Fibroblast of lung (primary cell): ENCODE data around the gene KRT36. TPM values are rescaled to one million over a fixed set of nuclear protein-coding genes. Genes with fewer than 3 reads are reported as not detected.
A peak's percentile ranks its signal among the peaks of the same experiment; 100 is the strongest.

Experiments
- DNase-seq, 2 donors: peaks; one replicate each; pipeline versions ENCODE4 v3.0.0 to v3.0.0-alpha.2; 2010; ENCODE audit warnings: low read depth in 2 of 2
- H2AFZ ChIP-seq: 2 replicates; pipeline ENCODE4 v1.5.1; 2012; ENCODE audit warnings: low read length, control low read depth, inconsistent platforms
- H3K27ac ChIP-seq: 2 replicates; pipeline ENCODE4 v1.5.1; 2011; ENCODE audit warnings: low read length, control low read depth; ENCODE audit not compliant: insufficient read depth
- H3K27me3 ChIP-seq: 2 replicates; pipeline ENCODE4 v1.5.1; 2011; ENCODE audit warnings: mild to moderate bottlenecking, low read length; ENCODE audit not compliant: control insufficient read depth, insufficient read depth
- H3K36me3 ChIP-seq: 2 replicates; pipeline ENCODE4 v1.5.1; 2011; ENCODE audit warnings: low read length; ENCODE audit not compliant: control insufficient read depth, insufficient read depth
- H3K4me1 ChIP-seq: 2 replicates; pipeline ENCODE4 v1.5.1; 2011; ENCODE audit warnings: low read length; ENCODE audit not compliant: control insufficient read depth, insufficient read depth; ENCODE audit errors: extremely low read depth
- H3K4me2 ChIP-seq: 2 replicates; pipeline ENCODE4 v1.5.1; 2011; ENCODE audit warnings: low read length, control low read depth; ENCODE audit not compliant: insufficient read depth; ENCODE audit errors: extremely low read depth
- H3K4me3 ChIP-seq, 4 experiments: fragments of 200-600 bp in 1 of 4; sonication (generic) in 1 of 4; replicated peaks in 1 of 4; 2 replicates each; pipeline ENCODE4 v1.5.1; 2011 to 2016; ENCODE audit warnings: low read length in 4 of 4, low read depth in 3 of 4, mild to moderate bottlenecking in 3 of 4, control low read depth in 2 of 4, inconsistent platforms in 1 of 4, mixed read lengths in 1 of 4; ENCODE audit not compliant: insufficient read depth in 1 of 4; ENCODE audit errors: control extremely low read depth in 1 of 4
- H3K79me2 ChIP-seq: 2 replicates; pipeline ENCODE4 v1.5.1; 2012; ENCODE audit warnings: mild to moderate bottlenecking, low read length, inconsistent platforms; ENCODE audit not compliant: control insufficient read depth, insufficient read depth
- H3K9ac ChIP-seq: 2 replicates; pipeline ENCODE4 v1.5.1; 2011; ENCODE audit warnings: mild to moderate bottlenecking, low read length, control low read depth; ENCODE audit not compliant: insufficient read depth
- H3K9me3 ChIP-seq: 2 replicates; pipeline ENCODE4 v1.5.1; 2012; ENCODE audit warnings: low read depth, low read length; ENCODE audit not compliant: control insufficient read depth, insufficient read depth
- H4K20me1 ChIP-seq: 2 replicates; pipeline ENCODE4 v1.5.1; 2011; ENCODE audit warnings: low read length; ENCODE audit not compliant: control insufficient read depth, insufficient read depth; ENCODE audit errors: extremely low read depth
- CTCF ChIP-seq, 2 donors: IDR thresholded peaks in 1 of 2; conservative IDR thresholded peaks in 1 of 2; 1 replicate in 1 of 2; 2 replicates in 1 of 2; pipeline ENCODE4 v1.5.1; 2011 to 2012; ENCODE audit warnings: low read length in 2 of 2, control low read depth in 1 of 2, inconsistent platforms in 1 of 2, low read depth in 1 of 2, mild to moderate bottlenecking in 1 of 2
- EZH2 ChIP-seq: IDR thresholded peaks from 2 replicates; pipeline ENCODE4 v1.5.1; 2012; ENCODE audit warnings: low read length, control low read depth, mild to moderate bottlenecking; ENCODE audit errors: missing control alignments
- polyA plus RNA-seq, 2 donors: library from polyadenylated mRNA; depleted of rRNA in 1 of 2; stranded (reverse) in 1 of 2; unstranded in 1 of 2; fragments of >200 nt; gene quantifications; 2 replicates each; pipeline ENCODE4 v1.2.1, GENCODE V29; 2011 to 2012; ENCODE audit warnings: missing spikeins in 1 of 2
- total RNA-seq: library from RNA; depleted of rRNA; stranded (reverse); fragments of >200 nt; gene quantifications from 2 replicates; pipeline ENCODE4 v1.2.1, GENCODE V29; 2014

The KRT36 gene
- total and polyA plus RNA-seq, 2 donors (not counting 1 experiment from before 2014, with no cell fraction given): 0.03 TPM; not detected in 1

- Histone ChIP-seq H2AFZ (no peak overlapping the region), H3K79me2 (no peaks in the 10 kb centered on the region), H3K9ac (no peak overlapping the region), H3K27me3 (no peaks in the 10 kb centered on the region), H3K4me3 (no peak overlapping the region), H3K4me2 (no peak overlapping the region), H3K36me3 (no peaks in the 10 kb centered on the region), H3K9me3 (no peaks in the 10 kb centered on the region), H4K20me1 (no peaks in the 10 kb centered on the region), H3K4me1 (peaks cover 11% of the 10 kb centered on the region), H3K27ac (no peak overlapping the region)
- peak in 1 of 2 donors; percentile 36 for DNase-seq
- no peak for TF ChIP-seq CTCF (conservative IDR thresholded peaks at IDR 0.05 in 1 of 2, IDR thresholded peaks at IDR 0.05 in 1 of 2; ENCODE audit: low read depth in 1 of 2, low read length in 2 of 2)
- no peak for TF ChIP-seq EZH2
These were observed 31.3 kb upstream of the KRT36 start for GRCh38 chr17:41520821-41521521.

- Histone ChIP-seq H3K4me1 (peaks cover 11% of the 10 kb centered on the region), H3K9ac (no peak overlapping the region), H3K4me2 (no peak overlapping the region), H3K79me2 (no peaks in the 10 kb centered on the region), H4K20me1 (no peaks in the 10 kb centered on the region), H3K9me3 (no peaks in the 10 kb centered on the region), H3K36me3 (no peaks in the 10 kb centered on the region), H3K4me3 (no peak overlapping the region), H3K27me3 (no peaks in the 10 kb centered on the region), H3K27ac (no peak overlapping the region), H2AFZ (no peak overlapping the region)
- DNase-seq: no peak
- TF ChIP-seq CTCF (conservative IDR thresholded peaks at IDR 0.05 in 1 of 2, IDR thresholded peaks at IDR 0.05 in 1 of 2; ENCODE audit: low read depth in 1 of 2, low read length in 2 of 2) (no peak), EZH2 (no peak)
These were observed 30.0 kb upstream of the KRT36 start for GRCh38 chr17:41519501-41520224.

DNA sequence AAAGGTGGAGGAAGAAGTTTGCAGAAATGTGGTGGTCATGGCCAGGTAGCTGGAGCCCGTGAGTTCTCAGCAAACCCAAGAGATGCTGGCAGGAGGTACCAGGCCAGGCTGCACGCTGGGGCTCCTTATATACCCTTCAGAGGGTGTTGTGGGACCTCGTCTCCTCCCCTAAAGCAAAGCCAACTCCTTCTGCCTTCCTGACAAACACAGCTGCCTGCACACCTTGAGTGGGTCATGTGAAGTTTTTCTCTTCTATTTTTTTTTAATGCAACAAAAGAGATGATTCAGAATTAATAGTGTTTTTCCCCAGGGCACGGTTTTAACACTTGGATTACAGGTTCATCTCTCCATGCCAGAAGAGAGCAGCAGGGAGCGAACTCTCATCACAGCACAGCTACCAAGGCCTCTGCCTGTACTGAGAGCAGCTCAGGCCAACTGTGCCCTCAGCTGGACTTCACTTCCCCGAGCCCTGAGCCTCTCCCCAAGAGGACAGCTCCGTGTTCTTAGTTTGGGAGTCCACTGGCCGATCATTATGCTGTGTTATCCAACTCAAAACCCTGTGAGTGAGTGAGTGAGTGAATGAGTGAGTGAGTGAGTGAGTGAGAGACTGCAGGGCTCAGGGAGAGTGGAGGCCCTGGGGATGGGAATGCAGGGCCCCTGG is 29.2 kb upstream of the KRT36 start, which contains the start of gene KRT15:
Gene KRT15, minus strand, starts transcription at position 102 of the 661 bp plus-strand sequence. Its CDS starts 63 bp downstream, at position 39.
- no peak for DNase-seq
- Histone ChIP-seq H3K4me3 (no peak within 1 kb of the TSS), H3K4me2 (no peak within 1 kb of the TSS), H3K9ac (no peak within 1 kb of the TSS), H3K36me3 (no peaks in the 10 kb centered on the region), H3K4me1 (peaks cover 11% of the 10 kb centered on the region), H3K27ac (no peak within 1 kb of the TSS), H2AFZ (no peak within 1 kb of the TSS), H3K27me3 (no peaks in the 10 kb centered on the region), H3K79me2 (no peaks in the 10 kb centered on the region), H4K20me1 (no peaks in the 10 kb centered on the region), H3K9me3 (no peaks in the 10 kb centered on the region)
- TF ChIP-seq CTCF (conservative IDR thresholded peaks at IDR 0.05 in 1 of 2, IDR thresholded peaks at IDR 0.05 in 1 of 2; ENCODE audit: low read depth in 1 of 2, low read length in 2 of 2): no peak
- no peak for TF ChIP-seq EZH2
